OCI-LY1 (cell line): Measurements from ENCODE around the gene MORC4.

ENCODE experiments used
- H2AFZ ChIP-seq: fragments of 200-600 bp; sonication (generic), shearing (Covaris generic); 2 replicates; pipeline ENCODE4 v1.6.0; 2014; ENCODE audit warnings: antibody characterized with exemption, mild to moderate bottlenecking, low read length
- H3F3A ChIP-seq: fragments of 200-600 bp; sonication (generic), shearing (Covaris generic); 2 replicates; pipeline ENCODE4 v1.6.0; 2014; ENCODE audit warnings: mild to moderate bottlenecking, antibody characterized with exemption, low read length, moderate library complexity; ENCODE audit not compliant: insufficient read depth
- H3K27ac ChIP-seq: fragments of 200-600 bp; sonication (generic); 2 replicates; pipeline ENCODE4 v1.5.1; 2014; ENCODE audit warnings: low read length, mixed run types, mild to moderate bottlenecking, low read depth; ENCODE audit not compliant: poor library complexity, severe bottlenecking
- H3K27me3 ChIP-seq: fragments of 200-600 bp; sonication (generic); 2 replicates; pipeline ENCODE4 v1.6.0; 2014; ENCODE audit warnings: antibody characterized with exemption, mild to moderate bottlenecking, low read length, moderate library complexity; ENCODE audit not compliant: insufficient read depth
- H3K36me3 ChIP-seq: fragments of 200-600 bp; sonication (generic); 2 replicates; pipeline ENCODE4 v1.6.1; 2014; ENCODE audit warnings: mild to moderate bottlenecking, antibody characterized with exemption, low read length, moderate library complexity, mixed read lengths; ENCODE audit not compliant: insufficient read depth
- H3K4me1 ChIP-seq: fragments of 200-600 bp; sonication (generic); 2 replicates; pipeline ENCODE4 v1.5.1; 2014; ENCODE audit warnings: mild to moderate bottlenecking, low read length, moderate library complexity; ENCODE audit not compliant: insufficient read depth, severe bottlenecking
- H3K4me2 ChIP-seq: fragments of 200-600 bp; sonication (generic), shearing (Covaris generic); 2 replicates; pipeline ENCODE4 v1.6.1; 2014; ENCODE audit warnings: low read length
- H3K4me3 ChIP-seq: fragments of 200-600 bp; sonication (generic); 2 replicates; pipeline ENCODE4 v1.5.1; 2014; ENCODE audit warnings: low read length, low read depth, mild to moderate bottlenecking, mixed read lengths; ENCODE audit not compliant: poor library complexity, severe bottlenecking
- H3K79me2 ChIP-seq: fragments of 200-600 bp; shearing (Covaris generic); 2 replicates; pipeline ENCODE4 v1.6.1; 2016; ENCODE audit warnings: mixed run types, low read length, mixed read lengths; ENCODE audit not compliant: insufficient read depth
- H3K9ac ChIP-seq: fragments of 200-600 bp; sonication (generic), shearing (Covaris generic); 2 replicates; pipeline ENCODE4 v1.6.1; 2014; ENCODE audit warnings: mild to moderate bottlenecking, low read length, mixed read lengths
- H3K9me2 ChIP-seq: fragments of 200-600 bp; sonication (generic), shearing (Covaris generic); 2 replicates; pipeline ENCODE4 v1.6.1; 2014; ENCODE audit warnings: low read depth, mild to moderate bottlenecking, low read length, mixed read lengths
- H3K9me3 ChIP-seq: fragments of 200-600 bp; shearing (Covaris generic); 2 replicates; pipeline ENCODE4 v1.6.1; 2014; ENCODE audit warnings: low read length, mixed read lengths
- H4K20me1 ChIP-seq: fragments of 200-600 bp; sonication (generic), shearing (Covaris generic); 2 replicates; pipeline ENCODE4 v1.6.0; 2016; ENCODE audit warnings: mild to moderate bottlenecking, low read length; ENCODE audit not compliant: insufficient read depth
- CTCF ChIP-seq: fragments of 200-600 bp; sonication (generic), shearing (Covaris generic); IDR thresholded peaks from 2 replicates; pipeline ENCODE4 v1.5.1; 2017; ENCODE audit warnings: mild to moderate bottlenecking, antibody characterized with exemption, low read length, moderate library complexity, mixed read lengths
- EZH2 ChIP-seq: fragments of 200-600 bp; sonication (generic), shearing (Covaris generic); IDR thresholded peaks from 2 replicates; pipeline ENCODE4 v1.8.0; 2017; ENCODE audit warnings: borderline replicate concordance, mixed run types, mild to moderate bottlenecking, antibody characterized with exemption, low read length, moderate library complexity, mixed read lengths

MORC4 gene

GRCh38 chrX:106946464-106946863 is 53.5 kb downstream of the MORC4 start:
- Histone ChIP-seq H3K4me3 (no peak overlapping the region), H3K9me2 (no peaks in the 10 kb centered on the region), H3K4me2 (no peak overlapping the region)

GRCh38 chrX:106940068-106940467 is 59.9 kb downstream of the MORC4 start:
- Histone ChIP-seq H3K4me2 (no peak overlapping the region), H3K9ac (no peak overlapping the region), H3K4me3 (no peak overlapping the region), H3F3A (no peaks in the 10 kb centered on the region), H3K79me2 (no peaks in the 10 kb centered on the region), H3K9me3 (no peaks in the 10 kb centered on the region), H4K20me1 (no peaks in the 10 kb centered on the region), H3K9me2 (no peaks in the 10 kb centered on the region), H2AFZ (no peak overlapping the region), H3K27ac (no peak overlapping the region), H3K36me3 (no peaks in the 10 kb centered on the region), H3K4me1 (no peaks in the 10 kb centered on the region), H3K27me3 (no peaks in the 10 kb centered on the region)
- TF ChIP-seq CTCF (no peak), EZH2 (no peak)

More at GRCh38 chrX:106946464-106946863, 53.5 kb downstream of the MORC4 start:
- Histone ChIP-seq H3K9me3 (no peaks in the 10 kb centered on the region), H3K79me2 (no peaks in the 10 kb centered on the region), H3K27me3 (no peaks in the 10 kb centered on the region), H2AFZ (no peak overlapping the region), H3F3A (no peaks in the 10 kb centered on the region), H4K20me1 (no peaks in the 10 kb centered on the region), H3K9ac (no peak overlapping the region), H3K36me3 (no peaks in the 10 kb centered on the region), H3K4me1 (no peaks in the 10 kb centered on the region), H3K27ac (no peak overlapping the region)
- TF ChIP-seq CTCF (no peak), EZH2 (no peak)

- H3F3A ChIP-seq: no peaks in the 10 kb centered on the region
- no peaks in the 10 kb centered on the region for H3K36me3 ChIP-seq
- no peaks in the 10 kb centered on the region for H3K4me1 ChIP-seq
- no peaks in the 10 kb centered on the region for H3K27me3 ChIP-seq
- H3K4me3 ChIP-seq: no peak overlapping the region
- no peaks in the 10 kb centered on the region for H3K79me2 ChIP-seq
- no peak overlapping the region for H3K27ac ChIP-seq
- no peaks in the 10 kb centered on the region for H3K9me3 ChIP-seq
- TF ChIP-seq EZH2 (no peak), CTCF (no peak)
- H4K20me1 ChIP-seq: no peaks in the 10 kb centered on the region
- H3K9me2 ChIP-seq: no peaks in the 10 kb centered on the region
- no peak overlapping the region for H2AFZ ChIP-seq
- H3K4me2 ChIP-seq: no peak overlapping the region
- H3K9ac ChIP-seq: no peak overlapping the region
These were observed 60.4 kb downstream of the MORC4 start for GRCh38 chrX:106939566-106939965.
